NCI-H2196 (cell line): ENCODE results near the gene EFNA5.

ENCODE experiments used
- DNase-seq: peaks from one replicate; lab custom pipeline; 2025; ENCODE audit not compliant: unreplicated experiment; lab: John Stamatoyannopoulos, UW

The EFNA5 gene

DNA sequence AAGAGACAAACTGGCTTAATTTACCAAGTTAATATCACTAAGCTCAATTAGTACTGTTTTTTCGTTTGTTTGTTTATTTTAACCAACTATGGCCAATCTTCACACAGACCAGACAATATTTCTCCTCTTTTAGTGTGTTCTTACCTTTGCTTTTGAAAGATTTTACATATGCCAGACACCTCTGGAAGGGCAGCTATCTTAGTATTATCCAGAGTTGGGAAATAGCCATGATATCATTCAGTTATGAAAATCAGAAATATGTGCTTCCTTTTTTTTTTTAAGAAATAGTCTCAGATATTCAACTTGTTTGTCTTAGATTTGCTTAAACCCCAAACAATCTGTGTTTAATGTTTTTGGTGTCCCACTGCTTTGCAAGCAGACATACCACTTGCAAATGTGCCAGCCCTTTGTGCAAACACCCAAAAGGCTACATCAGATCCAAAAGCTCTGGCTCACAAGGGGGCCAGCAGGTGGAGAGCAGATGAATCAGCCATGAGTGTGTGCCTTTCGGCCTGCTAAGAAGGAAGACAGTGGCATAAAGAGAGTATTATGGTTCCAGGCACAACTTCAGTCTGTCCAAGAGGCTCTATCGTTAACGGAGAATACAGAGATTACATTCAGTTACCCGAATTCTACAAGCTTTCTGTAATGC lies 147.6 kb downstream of the EFNA5 start:
- no peak for DNase-seq

DNA sequence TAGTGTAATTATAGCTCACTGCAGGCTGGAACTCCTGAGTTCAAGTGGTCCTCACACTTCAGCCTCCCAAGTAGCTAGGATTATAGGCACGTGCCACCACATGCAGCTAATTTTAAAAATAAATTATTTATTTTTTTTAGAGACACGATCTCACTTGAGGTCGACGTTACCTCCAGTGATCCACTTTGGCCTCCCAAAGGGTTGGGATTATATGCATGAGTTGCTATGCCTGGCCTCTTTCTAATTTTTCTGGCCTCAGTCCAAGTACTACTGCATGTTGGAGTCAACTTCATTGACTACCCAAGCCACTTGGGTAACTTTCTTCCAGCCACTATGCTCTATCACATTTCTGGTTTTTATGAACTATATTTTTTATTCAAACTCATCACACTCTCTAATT lies 148.3 kb downstream of the EFNA5 start:
- no peak for DNase-seq

DNA sequence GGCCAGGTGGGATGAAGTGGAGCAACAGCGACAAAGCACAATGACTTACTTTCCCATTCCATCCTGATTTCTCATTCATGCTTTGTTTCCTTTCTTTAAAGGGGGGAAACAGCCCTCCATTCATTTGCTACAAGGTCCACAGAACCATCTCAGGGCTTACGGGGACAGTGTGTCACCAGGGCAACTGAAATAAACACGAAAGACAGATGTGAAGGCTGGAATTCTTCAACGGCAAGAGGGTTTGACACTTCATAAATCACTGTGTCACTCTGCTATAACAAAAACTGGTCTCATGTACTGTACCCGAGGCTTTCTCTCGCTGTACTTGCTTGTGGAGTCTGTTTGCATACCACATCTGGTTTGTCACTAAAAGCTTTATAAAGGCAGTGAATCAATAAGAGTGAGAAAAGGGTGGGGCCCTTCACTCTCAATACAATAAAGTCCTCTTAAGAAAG lies 150.8 kb downstream of the EFNA5 start:
- no peak for DNase-seq

DNA sequence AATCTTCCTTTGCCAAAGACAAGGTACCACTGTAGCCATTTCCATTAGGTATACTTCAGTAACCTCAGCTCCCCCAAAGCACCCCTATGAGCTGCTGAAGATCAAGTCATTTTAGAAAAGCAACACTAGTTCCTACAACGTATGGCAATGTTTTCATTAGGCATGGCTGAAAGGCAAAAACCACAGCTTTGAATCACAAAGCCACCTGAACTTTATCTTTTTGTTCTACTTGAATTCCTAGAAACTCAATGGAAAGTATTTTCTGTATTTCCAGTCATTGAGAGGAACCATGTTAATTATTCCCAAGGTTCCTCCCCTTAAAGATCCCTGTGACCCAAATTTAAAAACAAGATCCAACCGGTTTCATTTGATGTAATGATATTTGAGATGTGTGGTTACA lies 152.1 kb downstream of the EFNA5 start:
- DNase-seq: no peak

DNA sequence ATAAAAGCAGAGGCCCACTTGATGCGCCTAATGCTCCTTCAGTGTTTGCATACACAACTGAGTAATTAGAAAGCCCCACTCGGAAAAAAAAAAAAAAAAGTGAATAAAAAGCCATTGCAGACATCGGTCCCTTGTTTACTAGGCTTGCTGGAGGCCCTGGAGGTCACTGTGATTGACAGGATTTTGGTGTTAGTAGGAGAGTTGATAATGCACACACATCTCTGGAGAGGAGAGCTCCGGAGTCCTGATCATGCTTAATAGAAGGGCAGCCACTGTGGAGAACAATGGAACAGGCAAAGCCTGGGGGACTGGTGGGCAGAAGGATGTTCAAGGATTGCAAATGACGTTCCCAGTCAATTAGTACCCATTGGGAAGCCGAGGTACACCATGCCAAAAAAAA lies 152.5 kb downstream of the EFNA5 start:
- DNase-seq: no peak

DNA sequence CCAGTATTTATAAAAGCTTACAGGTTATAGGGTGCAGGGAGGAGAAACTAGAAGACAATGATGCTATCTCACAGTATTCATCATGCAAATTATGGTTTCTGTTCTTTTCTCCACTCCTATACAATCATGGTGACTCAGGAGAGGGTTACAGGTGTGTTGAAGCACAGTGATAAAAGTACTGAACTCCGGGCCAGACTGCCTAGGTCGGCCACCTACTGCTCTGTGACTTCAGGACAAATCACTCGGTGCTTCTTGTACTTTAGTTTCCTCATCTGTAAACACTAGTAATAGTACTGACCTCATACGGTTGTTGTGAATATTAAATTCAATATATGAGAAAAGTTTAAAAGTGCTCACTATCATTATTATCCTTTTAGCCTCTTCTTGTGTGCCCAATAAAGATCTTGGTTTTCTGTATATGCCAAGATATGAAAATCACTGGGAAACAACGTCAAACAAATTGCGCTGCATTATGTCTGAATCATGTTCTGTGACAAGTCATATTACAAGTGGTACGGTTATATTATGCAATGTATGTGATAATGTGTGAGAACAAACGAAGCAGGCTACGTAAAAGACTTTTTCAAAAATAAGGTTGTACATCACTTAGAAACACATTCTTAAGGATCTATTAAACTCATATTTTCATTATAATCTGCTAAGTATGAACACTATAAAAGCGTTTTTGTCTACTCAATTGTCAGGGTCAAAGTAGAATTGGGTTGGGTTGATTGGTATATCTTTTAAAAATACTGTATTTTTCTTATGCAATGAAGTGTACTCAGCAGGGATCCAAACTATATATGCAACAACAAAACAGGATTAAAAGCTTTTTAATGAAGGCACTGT lies 153.3 kb downstream of the EFNA5 start:
- DNase-seq: no peak

DNA sequence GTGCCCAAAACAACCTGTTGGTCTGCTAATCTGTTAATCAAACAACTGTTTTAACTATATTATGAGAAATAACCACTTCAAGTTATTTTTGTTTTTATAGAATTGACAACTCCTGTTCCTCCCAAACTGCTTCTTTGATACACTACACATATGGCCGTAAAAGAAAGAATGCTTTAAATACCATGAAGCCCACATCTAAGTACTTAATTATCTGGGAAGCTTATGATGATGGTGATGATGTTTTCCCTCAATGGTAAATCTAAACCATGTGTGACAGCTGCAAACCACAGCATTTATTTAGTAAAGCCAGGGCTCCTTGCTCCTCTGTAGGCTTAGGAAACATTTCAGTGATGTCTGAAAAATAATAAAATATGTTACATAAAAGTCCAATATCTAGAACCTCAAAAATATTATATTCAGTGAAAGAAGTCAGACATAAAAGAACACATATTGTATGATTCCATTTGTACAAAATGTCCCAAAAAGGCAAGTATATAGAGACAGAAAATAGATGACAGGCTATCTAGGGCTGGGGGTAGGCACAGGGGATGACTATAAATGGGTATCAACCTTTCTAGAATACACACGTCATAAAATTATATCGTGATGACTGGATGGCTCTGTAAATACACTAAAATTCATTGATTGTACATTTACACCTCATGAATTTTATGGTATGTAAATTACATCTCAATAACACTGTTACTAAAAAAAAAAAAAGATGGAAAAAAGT lies 154.1 kb downstream of the EFNA5 start:
- no peak for DNase-seq

DNA sequence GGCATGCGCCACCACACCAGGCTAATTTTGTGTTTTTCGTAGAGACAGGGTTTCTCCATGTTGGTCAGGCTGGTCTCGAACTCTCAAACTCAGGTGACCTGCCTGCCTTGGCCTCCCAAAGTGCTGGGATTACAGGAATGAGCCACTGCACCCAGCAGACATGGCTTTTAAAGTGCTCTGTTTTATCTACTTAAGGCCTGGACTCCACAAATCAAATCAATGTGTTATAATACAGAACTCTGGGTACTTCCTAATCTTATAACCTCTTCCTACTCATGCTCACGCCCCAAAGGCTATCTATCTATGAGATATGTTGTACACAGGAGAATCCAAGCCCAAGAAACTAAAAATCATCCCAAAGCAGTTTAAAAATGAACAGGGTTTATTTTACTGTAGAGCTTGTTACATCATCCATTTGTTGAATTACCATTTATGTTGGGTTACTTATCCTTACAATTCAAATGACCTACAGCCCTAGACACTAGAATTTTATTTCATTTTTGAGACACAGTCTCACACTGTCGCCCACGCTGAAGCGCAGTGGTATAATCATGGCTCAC lies 155.1 kb downstream of the EFNA5 start:
- DNase-seq: no peak

DNA sequence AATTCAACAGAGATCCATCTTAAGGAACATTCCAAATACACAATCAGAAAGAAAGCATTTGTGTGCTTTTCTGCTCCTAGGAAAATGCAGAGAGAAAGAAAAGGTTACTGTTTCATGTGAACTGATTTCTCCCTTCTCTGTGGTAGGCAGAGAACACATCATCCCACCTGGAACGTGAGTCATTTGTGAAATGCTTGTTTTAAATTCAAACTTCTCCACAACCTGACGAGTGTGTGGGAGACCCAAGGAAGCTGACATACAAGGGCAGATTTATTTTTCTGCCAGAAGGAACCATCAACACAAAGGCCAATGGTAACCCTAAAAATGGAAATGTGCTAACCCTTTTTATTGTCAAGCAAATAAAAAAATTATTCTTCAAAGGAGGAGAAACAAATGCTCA lies 156.4 kb downstream of the EFNA5 start:
- DNase-seq: no peak

DNA sequence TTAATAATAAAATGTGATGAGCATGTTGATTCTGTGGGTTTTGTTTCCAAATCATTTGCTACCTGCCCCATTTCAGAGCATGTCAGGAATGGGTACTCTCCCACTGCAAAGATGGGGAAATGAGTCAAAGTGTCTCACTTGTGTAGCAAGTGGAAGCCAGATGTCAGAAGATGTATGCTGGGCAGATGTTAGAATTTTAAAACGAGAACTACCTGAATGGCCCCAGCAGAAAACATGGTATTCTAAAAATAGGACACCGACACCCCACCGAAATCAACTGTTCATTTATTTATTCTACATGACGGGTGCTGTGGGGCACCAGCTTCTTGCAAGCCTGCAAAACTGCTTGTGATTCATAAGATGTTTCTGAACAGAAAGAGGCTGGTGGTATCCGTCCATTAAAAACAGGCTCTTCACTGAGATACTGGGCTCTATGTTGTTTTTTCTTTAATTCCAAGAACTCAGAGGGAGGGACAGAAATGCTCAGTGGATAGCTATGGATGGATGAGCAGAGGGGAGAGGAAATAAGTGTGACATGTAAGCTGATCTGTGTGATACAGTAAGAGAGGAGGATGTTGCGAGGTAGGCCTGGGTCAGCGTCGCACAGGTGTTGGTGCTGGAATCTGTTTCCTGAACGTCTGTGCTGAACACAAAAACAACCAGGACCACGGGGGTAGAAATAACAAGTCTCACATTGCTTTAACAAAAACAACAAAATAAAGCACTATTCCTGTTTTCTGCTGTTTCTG lies 157.2 kb downstream of the EFNA5 start:
- no peak for DNase-seq

DNA sequence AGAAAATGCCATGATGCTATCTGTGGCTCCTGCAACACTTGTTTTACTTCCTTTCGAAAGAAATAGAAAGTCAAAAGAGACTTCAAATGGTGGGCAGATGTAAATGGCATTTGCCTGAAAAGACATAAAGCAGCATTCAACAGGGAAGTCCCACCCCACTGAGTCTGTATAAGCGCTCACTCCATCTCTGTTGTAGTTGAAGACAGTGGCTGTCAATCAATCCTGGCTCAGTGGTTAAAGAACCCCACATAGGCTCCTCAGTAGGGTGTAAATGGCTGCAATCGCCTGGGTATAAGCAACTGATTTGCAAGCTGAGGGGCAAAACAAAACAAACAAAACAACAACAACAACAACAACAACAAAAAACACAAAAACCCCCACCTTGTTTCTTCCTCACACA lies 158.7 kb downstream of the EFNA5 start:
- DNase-seq: no peak

DNA sequence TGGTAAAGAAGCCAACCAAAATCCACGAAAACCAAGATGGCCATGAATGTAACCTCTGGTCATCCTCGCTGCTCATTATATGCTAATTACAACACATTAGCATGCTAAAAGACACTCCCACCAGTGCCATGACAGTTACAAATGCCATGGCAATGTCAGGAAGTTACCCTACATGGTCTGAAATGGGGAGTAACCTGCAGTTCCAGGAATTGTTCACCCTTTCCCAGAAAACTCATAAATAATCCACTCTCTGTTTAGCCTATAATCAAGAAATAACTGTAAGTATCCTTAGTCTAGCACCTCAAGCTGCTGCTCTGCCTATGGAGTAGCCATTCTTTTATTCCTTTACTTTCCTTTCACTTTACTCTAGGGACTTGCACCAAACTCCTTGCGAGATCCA lies 160.6 kb downstream of the EFNA5 start:
- no peak for DNase-seq

DNA sequence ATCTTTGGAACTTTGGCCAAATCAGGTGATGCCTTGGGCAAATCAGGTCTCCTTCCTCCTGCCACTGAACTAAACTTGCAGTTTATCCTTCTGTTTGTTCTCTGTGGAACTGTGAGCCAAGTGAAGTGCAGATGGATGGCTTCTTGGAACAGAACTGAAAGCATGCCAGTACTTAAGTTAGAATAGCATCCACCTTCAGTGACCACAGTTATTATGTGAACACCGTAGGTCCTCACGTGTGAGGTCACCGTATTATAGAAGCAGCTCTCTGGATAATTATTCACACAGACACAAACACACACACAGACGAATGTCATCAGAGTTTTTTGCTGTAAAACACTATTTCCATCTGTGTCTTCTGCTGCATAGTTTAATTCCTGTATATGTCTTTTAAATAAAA lies 162.6 kb downstream of the EFNA5 start:
- no peak for DNase-seq

DNA sequence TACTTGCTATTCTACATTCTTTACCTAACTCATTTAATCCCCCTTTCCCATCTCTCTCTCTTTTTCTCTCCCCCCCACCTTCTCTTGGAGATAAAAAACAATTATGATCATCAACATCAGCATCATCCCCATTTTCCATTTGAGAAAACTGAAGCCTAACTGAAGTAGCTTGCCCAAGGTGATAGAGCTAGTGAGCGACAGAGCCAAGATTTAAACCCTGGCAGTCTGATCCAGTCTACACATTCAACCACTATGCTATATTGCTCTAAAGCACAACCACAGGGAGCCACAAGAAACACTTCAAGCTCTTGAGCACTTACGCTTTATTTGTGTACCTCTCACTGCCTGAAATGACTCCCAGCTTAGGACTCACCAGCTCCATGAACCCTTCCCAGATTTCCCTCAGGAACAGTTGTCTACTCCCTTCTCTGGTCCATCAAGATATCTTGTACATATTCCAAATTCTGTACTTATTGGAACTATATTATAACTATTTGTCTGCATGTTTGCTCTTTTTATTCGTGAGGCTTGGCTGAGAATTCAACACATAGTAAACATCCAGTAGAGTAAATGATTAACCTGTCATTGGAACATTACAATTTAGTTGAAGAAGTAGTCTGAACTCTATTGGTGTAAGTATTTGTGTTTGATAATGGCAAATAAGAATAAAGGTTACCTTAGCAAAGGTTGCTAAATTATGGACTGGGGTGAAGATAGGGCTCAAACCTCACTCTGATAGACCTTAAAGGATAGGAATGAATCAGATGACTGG lies 164.8 kb downstream of the EFNA5 start:
- DNase-seq: no peak

DNA sequence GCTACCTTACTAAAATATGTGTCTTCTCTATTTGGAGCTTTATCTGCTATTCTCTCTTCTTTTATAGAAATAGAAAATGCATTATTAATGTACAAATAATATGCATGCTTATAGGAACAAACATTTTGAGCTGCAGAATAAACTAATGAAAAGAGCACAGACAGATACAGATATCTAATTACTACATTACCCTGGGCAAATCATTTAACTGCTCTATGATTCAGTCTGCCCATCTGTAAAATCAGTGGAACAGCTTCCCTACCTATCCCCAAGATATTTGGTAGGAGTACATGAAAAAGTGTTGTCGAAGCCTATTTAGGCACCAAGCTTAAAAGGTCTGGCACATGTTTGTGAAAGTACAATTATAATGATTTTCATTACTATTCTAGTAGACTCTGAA lies 166.3 kb downstream of the EFNA5 start:
- no peak for DNase-seq

DNA sequence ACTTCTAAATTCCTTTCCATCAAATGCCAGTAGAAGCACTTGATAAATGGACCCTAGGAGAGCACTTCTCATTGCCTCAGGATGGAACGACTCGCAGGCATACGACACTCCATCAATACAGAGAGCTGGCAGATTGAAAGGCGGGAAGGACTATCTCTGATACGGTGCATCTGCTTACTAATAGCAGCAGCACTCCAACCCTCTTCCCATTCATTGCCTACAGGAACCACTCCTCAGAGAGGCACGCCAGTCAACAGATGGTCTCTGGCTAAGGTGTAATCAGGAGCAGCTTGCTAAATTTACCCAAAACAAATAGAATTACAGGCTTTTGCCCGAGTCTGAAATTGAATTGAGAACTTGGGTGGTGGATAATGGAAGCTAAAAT lies 168.1 kb downstream of the EFNA5 start:
- no peak for DNase-seq

DNA sequence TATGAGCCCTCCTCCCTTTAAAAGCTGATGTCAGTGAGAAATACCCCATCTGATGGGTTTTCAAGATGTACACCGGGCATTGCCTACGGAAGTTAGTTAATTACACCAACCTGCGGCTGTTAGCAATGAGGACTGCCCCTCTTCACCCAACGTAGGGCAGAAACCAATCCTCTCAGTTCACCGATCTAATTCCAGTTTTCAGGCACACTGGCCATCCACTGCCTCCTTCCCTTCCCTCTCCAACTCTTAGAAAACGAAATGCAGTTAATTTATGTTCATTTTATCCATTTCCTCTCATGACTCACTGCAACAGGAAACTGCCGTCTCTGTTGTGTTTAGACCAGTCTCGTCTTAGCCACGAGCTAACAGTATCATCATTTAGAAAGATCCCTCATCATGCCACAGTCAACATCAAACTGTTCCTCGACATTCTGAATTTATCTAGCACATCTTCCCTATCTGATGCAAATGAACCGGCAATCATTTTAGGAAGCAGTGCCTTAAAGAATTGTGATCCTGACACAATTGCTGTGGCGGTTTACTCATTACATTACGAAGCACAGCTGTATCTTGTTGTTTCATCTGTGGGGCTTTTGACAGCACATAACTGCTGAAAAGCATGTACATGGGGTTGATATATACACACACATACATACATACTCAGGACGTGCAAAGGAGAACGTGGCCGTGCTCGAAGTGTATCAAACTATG lies 168.6 kb downstream of the EFNA5 start:
- DNase-seq: no peak

DNA sequence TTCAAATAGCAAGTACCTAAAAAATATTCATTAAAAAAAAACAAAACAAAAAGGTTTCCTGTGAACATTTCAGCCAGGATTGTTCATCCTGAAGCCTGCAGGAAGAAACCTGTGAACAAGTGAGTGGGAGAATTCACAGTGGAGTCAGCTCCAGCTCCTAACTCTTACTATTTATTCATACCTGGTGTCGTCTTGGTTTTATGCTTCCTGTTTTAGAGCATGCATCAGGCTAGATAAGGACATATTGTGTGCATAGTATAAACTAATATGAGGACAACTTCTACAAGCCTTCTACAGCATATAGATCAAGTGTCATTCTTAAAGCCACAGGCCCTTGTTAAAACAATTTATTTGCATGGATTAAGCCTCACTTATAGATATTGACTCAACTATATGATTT lies 169.9 kb downstream of the EFNA5 start:
- no peak for DNase-seq

DNA sequence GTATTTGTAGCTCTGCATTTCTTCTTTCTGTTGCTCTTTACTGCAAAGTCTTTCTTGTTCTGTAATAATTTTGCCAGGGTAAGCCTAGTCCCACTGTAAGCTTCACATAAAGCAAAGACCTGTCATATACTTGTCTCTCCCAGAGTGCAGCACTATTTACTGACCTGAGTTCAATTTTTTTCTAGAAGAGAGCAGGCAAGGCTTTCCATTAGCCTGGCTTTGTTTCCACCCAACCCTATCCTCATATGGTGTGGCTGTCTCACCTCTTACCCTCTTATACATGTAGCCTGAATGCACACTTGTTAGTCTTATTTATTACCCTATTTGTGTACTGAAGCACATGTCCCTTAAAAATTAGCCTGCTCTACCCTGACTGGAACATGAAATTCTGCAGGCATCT lies 170.4 kb downstream of the EFNA5 start:
- DNase-seq: no peak

DNA sequence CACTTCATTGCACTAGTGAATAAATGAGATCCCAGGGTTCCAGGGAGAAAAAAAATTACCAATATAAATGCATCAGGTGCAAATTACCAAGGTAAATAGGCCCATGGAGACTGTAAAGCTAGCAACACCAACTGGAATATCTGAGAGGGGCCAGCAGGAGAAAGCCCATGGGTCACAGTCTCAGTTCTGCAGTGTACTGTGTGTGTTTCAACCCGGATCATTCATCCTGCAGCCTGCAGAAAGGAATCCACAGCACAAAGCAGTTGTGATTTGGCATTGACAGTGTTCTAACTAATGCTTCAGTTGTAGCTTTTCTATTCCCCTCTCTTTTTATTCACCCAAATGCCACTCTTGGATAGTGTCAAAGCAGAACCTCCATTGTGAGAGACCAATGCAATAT lies 171.0 kb downstream of the EFNA5 start:
- DNase-seq: no peak
